ENCODE results near the gene P3R3URF.

P3R3URF gene

DNA sequence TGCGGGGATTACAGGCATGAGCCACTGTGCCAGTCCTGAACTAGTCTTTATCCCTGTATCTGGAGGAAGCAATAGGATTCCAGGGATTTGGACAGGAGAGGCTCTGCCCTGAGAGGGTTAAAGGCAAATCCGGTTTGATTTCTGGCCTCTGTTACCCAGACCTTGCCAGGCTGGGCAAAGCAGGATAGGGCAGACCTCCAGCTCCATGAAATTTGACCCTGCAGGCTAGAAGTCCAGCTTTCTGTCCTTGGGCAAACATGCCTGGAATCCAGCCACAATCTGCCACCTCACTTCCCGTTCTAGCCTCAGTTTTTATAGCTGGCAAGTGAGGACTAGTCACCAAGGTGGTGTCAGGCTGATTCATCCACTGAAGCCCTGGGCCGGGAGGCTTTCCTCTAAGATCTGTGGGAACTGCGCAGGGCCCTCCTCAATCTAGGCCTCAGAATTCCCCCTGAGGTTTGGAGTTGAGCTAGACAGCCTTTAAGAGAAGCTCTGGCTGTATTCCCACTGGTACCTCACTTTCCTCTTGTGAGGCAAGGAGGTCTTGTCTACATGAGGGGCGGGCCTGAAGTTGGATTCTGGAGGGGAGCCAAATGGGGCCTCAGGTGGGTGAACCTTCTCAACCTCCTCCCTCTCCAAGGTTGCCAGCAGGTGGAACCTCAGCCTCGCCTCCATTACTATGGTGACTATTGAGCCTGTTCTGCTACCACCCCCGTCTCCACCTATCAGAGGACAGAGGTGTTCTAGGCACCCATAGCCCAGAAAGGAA lies 7.0 kb upstream of the P3R3URF start (continued):
- peak; percentile 75 for TF ChIP-seq ZNF600 (tag by site-specific recombination; IDR thresholded peaks at IDR 0.05)
- TF ChIP-seq ZSCAN23 (tag by site-specific recombination; IDR thresholded peaks at IDR 0.05), result no peak
- TF ChIP-seq, protein P1, sequence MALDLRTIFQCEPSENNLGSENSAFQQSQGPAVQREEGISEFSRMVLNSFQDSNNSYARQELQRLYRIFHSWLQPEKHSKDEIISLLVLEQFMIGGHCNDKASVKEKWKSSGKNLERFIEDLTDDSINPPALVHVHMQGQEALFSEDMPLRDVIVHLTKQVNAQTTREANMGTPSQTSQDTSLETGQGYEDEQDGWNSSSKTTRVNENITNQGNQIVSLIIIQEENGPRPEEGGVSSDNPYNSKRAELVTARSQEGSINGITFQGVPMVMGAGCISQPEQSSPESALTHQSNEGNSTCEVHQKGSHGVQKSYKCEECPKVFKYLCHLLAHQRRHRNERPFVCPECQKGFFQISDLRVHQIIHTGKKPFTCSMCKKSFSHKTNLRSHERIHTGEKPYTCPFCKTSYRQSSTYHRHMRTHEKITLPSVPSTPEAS (tag by site-specific recombination; IDR thresholded peaks at IDR 0.05), result no peak
- TF ChIP-seq ZNF768 (tag by site-specific recombination; IDR thresholded peaks at IDR 0.05), result no peak
- peak; percentile 36; the same call in 1 of the 2 replicates for TF ChIP-seq ZNF394 (tag by site-specific recombination; IDR thresholded peaks at IDR 0.05; ENCODE audit: borderline replicate concordance)
- peak; percentile 49; the same call in 1 of the 2 replicates for TF ChIP-seq ZNF366 (tag by site-specific recombination; conservative IDR thresholded peaks at IDR 0.05)
- TF ChIP-seq SP2 (tag by site-specific recombination; IDR thresholded peaks at IDR 0.05), result peak; percentile 30; the same call in 1 of the 2 replicates
- TF ChIP-seq, protein P2, sequence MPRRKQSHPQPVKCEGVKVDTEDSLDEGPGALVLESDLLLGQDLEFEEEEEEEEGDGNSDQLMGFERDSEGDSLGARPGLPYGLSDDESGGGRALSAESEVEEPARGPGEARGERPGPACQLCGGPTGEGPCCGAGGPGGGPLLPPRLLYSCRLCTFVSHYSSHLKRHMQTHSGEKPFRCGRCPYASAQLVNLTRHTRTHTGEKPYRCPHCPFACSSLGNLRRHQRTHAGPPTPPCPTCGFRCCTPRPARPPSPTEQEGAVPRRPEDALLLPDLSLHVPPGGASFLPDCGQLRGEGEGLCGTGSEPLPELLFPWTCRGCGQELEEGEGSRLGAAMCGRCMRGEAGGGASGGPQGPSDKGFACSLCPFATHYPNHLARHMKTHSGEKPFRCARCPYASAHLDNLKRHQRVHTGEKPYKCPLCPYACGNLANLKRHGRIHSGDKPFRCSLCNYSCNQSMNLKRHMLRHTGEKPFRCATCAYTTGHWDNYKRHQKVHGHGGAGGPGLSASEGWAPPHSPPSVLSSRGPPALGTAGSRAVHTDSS (tag by site-specific recombination; IDR thresholded peaks at IDR 0.05), result no peak
- peak; percentile 87 for TF ChIP-seq ZNF184 (tag by site-specific recombination; IDR thresholded peaks at IDR 0.05)
- 0 out of 2 replicates have a peak, but pooled peaks have one; percentile 38 for TF ChIP-seq ZXDB (tag by site-specific recombination; IDR thresholded peaks at IDR 0.05)
- 0 out of 2 replicates have a peak, but pooled peaks have one; percentile 17 for TF ChIP-seq ZNF341 (tag by site-specific recombination; IDR thresholded peaks at IDR 0.05; ENCODE audit: low read depth)
- TF ChIP-seq, protein P3, sequence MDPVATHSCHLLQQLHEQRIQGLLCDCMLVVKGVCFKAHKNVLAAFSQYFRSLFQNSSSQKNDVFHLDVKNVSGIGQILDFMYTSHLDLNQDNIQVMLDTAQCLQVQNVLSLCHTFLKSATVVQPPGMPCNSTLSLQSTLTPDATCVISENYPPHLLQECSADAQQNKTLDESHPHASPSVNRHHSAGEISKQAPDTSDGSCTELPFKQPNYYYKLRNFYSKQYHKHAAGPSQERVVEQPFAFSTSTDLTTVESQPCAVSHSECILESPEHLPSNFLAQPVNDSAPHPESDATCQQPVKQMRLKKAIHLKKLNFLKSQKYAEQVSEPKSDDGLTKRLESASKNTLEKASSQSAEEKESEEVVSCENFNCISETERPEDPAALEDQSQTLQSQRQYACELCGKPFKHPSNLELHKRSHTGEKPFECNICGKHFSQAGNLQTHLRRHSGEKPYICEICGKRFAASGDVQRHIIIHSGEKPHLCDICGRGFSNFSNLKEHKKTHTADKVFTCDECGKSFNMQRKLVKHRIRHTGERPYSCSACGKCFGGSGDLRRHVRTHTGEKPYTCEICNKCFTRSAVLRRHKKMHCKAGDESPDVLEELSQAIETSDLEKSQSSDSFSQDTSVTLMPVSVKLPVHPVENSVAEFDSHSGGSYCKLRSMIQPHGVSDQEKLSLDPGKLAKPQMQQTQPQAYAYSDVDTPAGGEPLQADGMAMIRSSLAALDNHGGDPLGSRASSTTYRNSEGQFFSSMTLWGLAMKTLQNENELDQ (tag by site-specific recombination; IDR thresholded peaks at IDR 0.05; ENCODE audit: low read depth), result no peak
- TF ChIP-seq SCRT2 (tag by site-specific recombination; IDR thresholded peaks at IDR 0.05), result peak; percentile 67
- peak; percentile 30; the same call in 1 of the 2 replicates for TF ChIP-seq SP7 (tag by site-specific recombination; IDR thresholded peaks at IDR 0.05)
- 0 out of 2 replicates have a peak, but pooled peaks have one; percentile 32 for TF ChIP-seq ZNF629 (tag by site-specific recombination; IDR thresholded peaks at IDR 0.05)

DNA sequence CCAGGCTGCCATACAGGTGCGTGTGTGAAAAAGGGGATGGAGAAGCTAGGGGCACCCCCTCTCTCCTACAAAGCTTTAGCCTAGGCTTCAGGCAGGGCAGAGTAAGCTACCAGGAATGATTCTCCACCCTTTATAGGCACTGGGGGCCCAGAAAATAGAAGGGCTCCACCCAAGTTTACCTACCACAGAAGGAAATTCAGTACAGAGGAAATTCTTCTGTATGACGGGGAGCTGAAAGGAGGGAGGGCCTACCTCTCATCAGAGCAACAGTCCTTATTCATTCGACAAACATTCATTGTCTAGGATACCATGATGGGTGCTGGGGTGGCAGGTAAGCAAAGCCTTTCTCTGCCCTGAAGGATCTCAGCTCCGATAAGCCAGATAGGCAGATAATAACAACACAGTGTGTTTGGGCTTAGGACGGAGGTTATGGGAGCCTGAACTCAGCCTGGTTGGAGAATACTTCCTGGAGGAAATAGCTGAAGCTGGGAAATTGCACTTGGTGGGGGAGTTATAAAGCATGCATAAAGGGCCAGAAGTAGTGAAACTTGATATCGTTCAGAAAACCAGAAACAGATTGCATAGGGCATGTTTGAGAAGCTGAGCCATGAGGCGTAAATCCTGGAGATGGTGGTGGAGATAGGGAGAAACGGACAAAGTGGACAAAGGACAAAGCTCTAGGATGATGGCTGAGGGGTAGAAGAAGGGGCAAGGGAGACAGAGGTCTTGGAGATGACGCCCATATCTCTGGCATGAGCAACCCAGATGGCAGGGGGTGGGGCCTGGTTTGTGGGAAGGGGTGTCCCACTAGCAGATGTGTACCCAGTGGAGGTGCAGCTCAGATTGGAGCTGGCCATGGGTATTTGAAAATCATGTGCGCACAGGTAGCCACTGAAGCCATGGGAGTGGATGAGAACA lies 5.3 kb upstream of the P3R3URF start:
- CTCF ChIA-PET, result interaction anchor here (0.6 to 9.3 kb wide), 11 partner anchors 9 to 267 kb away, joined by 3 to 148 read pairs (median 7); partner anchors contain the start of gene PIK3R3
- POLR2A ChIA-PET, result interaction anchor here (0.9 to 2.2 kb wide), 5 partner anchors 17 to 660 kb away, joined by 3 to 15 read pairs (median 3); partner anchors contain the start of genes PIK3R3, POMGNT1 and PRDX1
- TF ChIP-seq MYNN (tag by site-specific recombination; IDR thresholded peaks at IDR 0.05; ENCODE audit: borderline replicate concordance) (no peak), ZBTB17 (tag by site-specific recombination; IDR thresholded peaks at IDR 0.05) (0 out of 2 replicates have a peak, but pooled peaks have one; percentile 22), KLF8 (tag by site-specific recombination; IDR thresholded peaks at IDR 0.05) (no peak), ZNF843 (tag by site-specific recombination; IDR thresholded peaks at IDR 0.05) (peak; percentile 51), PRDM1 (tag by site-specific recombination; IDR thresholded peaks at IDR 0.05) (no peak)
- TF ChIP-seq, protein P4, sequence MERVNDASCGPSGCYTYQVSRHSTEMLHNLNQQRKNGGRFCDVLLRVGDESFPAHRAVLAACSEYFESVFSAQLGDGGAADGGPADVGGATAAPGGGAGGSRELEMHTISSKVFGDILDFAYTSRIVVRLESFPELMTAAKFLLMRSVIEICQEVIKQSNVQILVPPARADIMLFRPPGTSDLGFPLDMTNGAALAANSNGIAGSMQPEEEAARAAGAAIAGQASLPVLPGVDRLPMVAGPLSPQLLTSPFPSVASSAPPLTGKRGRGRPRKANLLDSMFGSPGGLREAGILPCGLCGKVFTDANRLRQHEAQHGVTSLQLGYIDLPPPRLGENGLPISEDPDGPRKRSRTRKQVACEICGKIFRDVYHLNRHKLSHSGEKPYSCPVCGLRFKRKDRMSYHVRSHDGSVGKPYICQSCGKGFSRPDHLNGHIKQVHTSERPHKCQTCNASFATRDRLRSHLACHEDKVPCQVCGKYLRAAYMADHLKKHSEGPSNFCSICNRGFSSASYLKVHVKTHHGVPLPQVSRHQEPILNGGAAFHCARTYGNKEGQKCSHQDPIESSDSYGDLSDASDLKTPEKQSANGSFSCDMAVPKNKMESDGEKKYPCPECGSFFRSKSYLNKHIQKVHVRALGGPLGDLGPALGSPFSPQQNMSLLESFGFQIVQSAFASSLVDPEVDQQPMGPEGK (tag by site-specific recombination; IDR thresholded peaks at IDR 0.05), result peak; percentile 51; the same call in 1 of the 2 replicates
- TF ChIP-seq, protein P5, sequence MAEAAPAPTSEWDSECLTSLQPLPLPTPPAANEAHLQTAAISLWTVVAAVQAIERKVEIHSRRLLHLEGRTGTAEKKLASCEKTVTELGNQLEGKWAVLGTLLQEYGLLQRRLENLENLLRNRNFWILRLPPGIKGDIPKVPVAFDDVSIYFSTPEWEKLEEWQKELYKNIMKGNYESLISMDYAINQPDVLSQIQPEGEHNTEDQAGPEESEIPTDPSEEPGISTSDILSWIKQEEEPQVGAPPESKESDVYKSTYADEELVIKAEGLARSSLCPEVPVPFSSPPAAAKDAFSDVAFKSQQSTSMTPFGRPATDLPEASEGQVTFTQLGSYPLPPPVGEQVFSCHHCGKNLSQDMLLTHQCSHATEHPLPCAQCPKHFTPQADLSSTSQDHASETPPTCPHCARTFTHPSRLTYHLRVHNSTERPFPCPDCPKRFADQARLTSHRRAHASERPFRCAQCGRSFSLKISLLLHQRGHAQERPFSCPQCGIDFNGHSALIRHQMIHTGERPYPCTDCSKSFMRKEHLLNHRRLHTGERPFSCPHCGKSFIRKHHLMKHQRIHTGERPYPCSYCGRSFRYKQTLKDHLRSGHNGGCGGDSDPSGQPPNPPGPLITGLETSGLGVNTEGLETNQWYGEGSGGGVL (tag by site-specific recombination; IDR thresholded peaks at IDR 0.05), result no peak

More for the DNA sequence above, 5.3 kb upstream of the P3R3URF start:
- Histone ChIP-seq H3K36me3 (ENCODE audit: control insufficient read depth in 2 of 2, insufficient read depth in 1 of 2, low read length in 2 of 2) (no peaks in the 10 kb centered on the region), H3K4me3 (ENCODE audit: low read depth, low read length) (no peak overlapping the region), H3K9me3 (ENCODE audit: control insufficient read depth, insufficient read depth, low read depth, low read length) (no peaks in the 10 kb centered on the region), H3K27ac (ENCODE audit: extremely low read depth, low read depth, low read length) (no peak overlapping the region), H3K4me1 (ENCODE audit: control insufficient read depth, insufficient read depth, low read length) (peaks cover 3% of the 10 kb centered on the region; the same call in 1 of the 2 replicates)
